ENCODE results near the gene MAPK4. TPM values are rescaled to one million over a fixed set of nuclear protein-coding genes. Genes with fewer than 3 reads are reported as not detected.

MAPK4 gene
- total and polyA plus RNA-seq, 10 of the 15 experiments (the other 5 are each of a cell fraction or from before 2014, with no cell fraction given), result 0.03 to 0.11 (median 0.06) TPM; not detected in 4

GRCh38 chr18:50581517-50581916, 21.6 kb downstream of the MAPK4 start (continued):
- TF ChIP-seq SP1 (IDR thresholded peaks at IDR 0.05; ENCODE audit: low read depth, low read length) (no peak), SIN3A (IDR thresholded peaks at IDR 0.05; ENCODE audit: low read depth, low read length) (no peak), CBX5 (IDR thresholded peaks at IDR 0.05; ENCODE audit: low read depth) (no peak), TCF3 (IDR thresholded peaks at IDR 0.05; ENCODE audit: borderline replicate concordance, insufficient read depth, low read depth, low read length) (no peak), JUNB (IDR thresholded peaks at IDR 0.05) (no peak)
- TF ChIP-seq, protein P1, sequence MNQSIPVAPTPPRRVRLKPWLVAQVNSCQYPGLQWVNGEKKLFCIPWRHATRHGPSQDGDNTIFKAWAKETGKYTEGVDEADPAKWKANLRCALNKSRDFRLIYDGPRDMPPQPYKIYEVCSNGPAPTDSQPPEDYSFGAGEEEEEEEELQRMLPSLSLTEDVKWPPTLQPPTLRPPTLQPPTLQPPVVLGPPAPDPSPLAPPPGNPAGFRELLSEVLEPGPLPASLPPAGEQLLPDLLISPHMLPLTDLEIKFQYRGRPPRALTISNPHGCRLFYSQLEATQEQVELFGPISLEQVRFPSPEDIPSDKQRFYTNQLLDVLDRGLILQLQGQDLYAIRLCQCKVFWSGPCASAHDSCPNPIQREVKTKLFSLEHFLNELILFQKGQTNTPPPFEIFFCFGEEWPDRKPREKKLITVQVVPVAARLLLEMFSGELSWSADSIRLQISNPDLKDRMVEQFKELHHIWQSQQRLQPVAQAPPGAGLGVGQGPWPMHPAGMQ (IDR thresholded peaks at IDR 0.05; ENCODE audit: borderline replicate concordance), result no peak

DNA sequence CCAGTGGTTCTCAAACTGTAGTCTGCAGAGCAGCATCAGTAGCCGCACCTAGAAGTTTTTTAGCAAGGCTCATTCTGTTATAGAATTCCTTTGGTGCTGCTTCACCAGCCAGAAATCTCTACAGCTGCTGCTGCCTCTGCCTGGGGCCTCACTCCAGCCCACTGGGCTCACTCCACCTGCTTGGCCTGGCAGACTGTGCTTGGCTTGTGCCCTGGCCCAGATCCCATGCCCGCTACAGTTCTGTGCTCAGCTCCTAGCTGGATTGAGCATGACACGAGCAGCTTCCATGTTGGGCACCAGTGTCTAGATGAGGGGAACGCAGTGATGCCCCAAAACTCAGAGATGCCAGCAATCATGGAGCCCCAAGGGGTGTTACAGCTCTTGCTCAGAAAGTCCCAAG, 22.6 kb downstream of the MAPK4 start:
- H3K4me3 ChIP-seq, result no peak overlapping the region
- intact Hi-C loops (cut with micrococcal nuclease; ENCODE audit: unreplicated experiment), result no loop called here
- no peaks in the 10 kb centered on the region; the same call in 2 of the 3 replicates for H3K9me3 ChIP-seq (replicated peaks; ENCODE audit: control insufficient read depth, insufficient read depth, low read length)
- DNase-seq (ENCODE audit: low read depth, low spot score) (no peak), ATAC-seq (no peak), FAIRE-seq (no peak)
- CTCF ChIA-PET, result no interaction called here
- no peak overlapping the region for H3K27ac ChIP-seq (ENCODE audit: control insufficient read depth, insufficient read depth)
- RAD21 ChIA-PET (ENCODE audit: unreplicated experiment), result no interaction called here
- H3K4me1 ChIP-seq (ENCODE audit: control insufficient read depth, insufficient read depth, low read length), result no peaks in the 10 kb centered on the region
- no peak overlapping the region for H2AFZ ChIP-seq (ENCODE audit: control insufficient read depth, low read depth, low read length)
- H4K20me1 ChIP-seq (ENCODE audit: control insufficient read depth, insufficient read depth), result no peaks in the 10 kb centered on the region
- no peak overlapping the region for H3K9ac ChIP-seq (ENCODE audit: control insufficient read depth, insufficient read depth, low read length)
- no TSS peak for BruUV-seq (replicated peaks)
- no peak overlapping the region for H3K4me2 ChIP-seq (ENCODE audit: control insufficient read depth, insufficient read depth)
- 10% methylated on average over 4 of the region's 4 CpGs for WGBS (ENCODE audit: insufficient coverage, insufficient replicate concordance, low lambda C conversion rate, missing lambda C conversion rate)
- POLR2A ChIA-PET, result no interaction called here
- in situ Hi-C loops (cut with MboI), result no loop called here
- no peaks in the 10 kb centered on the region for H3K79me2 ChIP-seq (ENCODE audit: control insufficient read depth, insufficient read depth, low read length)
- SMC1A ChIA-PET (ENCODE audit: uncharacterized antibody, unreplicated experiment), result no interaction called here
- no peaks in the 10 kb centered on the region for H3K36me3 ChIP-seq (ENCODE audit: control insufficient read depth in 2 of 2, insufficient read depth in 2 of 2, low read length in 1 of 2)
- no peaks in the 10 kb centered on the region for H3K27me3 ChIP-seq (replicated peaks in 1 of 2; ENCODE audit: control insufficient read depth in 2 of 2, insufficient read depth in 2 of 2, low read length in 1 of 2)
- TF ChIP-seq GATAD2B (conservative IDR thresholded peaks at IDR 0.05; ENCODE audit: low read depth) (no peak), POU2F2 (IDR thresholded peaks at IDR 0.05; ENCODE audit: borderline replicate concordance, low read depth, low read length) (no peak), ZBTB40 (IDR thresholded peaks at IDR 0.05; ENCODE audit: borderline replicate concordance) (no peak), ZBTB33 (IDR thresholded peaks at IDR 0.05) (no peak)
- TF ChIP-seq, protein P2, sequence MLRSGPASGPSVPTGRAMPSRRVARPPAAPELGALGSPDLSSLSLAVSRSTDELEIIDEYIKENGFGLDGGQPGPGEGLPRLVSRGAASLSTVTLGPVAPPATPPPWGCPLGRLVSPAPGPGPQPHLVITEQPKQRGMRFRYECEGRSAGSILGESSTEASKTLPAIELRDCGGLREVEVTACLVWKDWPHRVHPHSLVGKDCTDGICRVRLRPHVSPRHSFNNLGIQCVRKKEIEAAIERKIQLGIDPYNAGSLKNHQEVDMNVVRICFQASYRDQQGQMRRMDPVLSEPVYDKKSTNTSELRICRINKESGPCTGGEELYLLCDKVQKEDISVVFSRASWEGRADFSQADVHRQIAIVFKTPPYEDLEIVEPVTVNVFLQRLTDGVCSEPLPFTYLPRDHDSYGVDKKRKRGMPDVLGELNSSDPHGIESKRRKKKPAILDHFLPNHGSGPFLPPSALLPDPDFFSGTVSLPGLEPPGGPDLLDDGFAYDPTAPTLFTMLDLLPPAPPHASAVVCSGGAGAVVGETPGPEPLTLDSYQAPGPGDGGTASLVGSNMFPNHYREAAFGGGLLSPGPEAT (IDR thresholded peaks at IDR 0.05; ENCODE audit: low read depth), result no peak

Data from GM12878 (cell line).